ENCODE data around the gene BTD.

Gene BTD

DNA sequence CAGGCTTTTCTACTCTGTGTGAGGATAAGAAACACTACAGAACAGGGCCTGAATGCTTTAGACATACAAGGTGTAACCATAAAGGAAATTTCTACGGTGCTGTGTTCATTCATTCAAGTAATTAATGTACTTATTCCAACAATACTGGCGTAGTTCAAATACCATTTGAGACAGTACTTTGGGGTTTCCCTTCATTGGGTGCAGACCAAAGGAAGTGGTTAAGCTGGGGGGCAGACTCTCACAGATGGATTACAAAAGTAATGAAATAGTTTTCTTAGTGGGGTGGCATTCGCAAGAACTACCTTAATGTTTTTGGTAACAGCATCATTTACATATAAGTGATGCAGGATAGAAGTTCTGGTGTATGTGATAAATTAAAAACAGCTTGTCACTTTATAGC lies 65.9 kb downstream of the BTD start:
- peak; percentile 45 for DNase-seq (ENCODE audit: low spot score)

DNA sequence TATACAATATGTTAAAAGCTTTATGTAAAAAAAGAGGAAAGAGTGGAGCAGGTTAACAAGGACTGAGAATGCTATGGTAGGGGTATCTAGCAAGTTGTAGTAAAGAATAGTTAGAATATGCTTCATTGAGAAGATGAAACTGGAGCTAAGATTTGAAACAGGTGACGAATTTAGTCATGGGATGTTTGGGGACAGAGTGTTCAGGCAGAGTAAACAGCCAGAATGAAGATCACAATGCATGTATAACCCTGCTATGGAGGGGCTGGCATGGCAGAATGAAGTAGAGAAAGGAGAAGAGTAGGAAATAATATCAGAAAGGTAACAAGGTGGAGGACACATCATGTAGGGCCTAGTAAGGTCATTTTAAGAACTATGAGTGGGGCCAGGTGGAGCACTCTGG lies 72.0 kb downstream of the BTD start:
- no peak for DNase-seq (ENCODE audit: low spot score)

GRCh38 chr3:15676259-15676658 lies 74.7 kb downstream of the BTD start:
- no peak for DNase-seq (ENCODE audit: low spot score)

- DNase-seq (ENCODE audit: low spot score) = no peak
These were observed 77.8 kb downstream of the BTD start for GRCh38 chr3:15679306-15679705.

DNA sequence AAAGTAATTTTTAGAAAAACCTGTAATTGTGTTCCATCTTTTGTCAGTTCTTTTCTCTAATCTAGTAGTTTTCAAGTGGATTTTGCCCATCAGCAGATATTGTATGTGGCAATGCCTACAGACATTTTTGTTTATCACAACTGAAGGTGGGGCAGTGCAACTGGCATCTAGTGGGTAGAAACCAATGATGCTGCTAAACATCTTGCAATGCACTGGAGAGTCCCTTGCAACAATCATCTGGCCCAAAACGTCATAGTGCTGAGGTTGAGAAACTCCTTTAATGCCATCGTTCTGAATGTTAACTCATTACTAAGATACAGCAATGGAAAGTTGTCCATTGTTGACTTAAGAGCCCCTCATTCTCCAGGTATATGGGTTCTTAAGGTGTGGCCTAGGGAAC lies 80.1 kb downstream of the BTD start:
- DNase-seq (ENCODE audit: low spot score) = no peak

DNA sequence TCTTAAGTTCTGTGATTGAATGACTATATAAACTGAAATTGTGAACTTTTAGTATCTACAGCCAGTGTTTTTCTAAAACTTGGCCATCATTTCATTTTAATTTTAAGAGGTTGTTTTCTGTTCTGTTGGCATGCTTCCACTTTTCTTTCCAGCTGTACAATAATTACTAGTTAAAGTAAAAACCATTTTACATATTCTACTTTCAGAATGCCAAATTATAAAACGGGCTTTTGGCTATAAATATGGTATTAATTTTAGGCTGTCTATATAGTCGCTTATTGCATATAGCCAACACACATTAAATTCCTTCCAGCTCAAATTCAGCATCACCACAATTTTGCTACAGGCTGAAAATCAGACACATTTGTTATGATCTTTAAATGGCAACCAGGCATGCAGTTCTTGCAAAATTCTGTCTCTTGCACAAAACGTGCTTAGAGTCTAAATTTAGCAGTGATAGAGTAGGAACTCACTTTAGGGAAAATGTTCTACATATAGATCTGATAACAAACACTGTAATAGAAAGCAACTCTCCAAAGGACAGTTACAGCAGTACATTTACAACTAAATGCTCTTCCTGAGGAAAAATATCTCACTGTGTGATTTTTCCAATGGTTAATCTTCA lies 81.1 kb downstream of the BTD start:
- DNase-seq (ENCODE audit: low spot score) = no peak

DNA sequence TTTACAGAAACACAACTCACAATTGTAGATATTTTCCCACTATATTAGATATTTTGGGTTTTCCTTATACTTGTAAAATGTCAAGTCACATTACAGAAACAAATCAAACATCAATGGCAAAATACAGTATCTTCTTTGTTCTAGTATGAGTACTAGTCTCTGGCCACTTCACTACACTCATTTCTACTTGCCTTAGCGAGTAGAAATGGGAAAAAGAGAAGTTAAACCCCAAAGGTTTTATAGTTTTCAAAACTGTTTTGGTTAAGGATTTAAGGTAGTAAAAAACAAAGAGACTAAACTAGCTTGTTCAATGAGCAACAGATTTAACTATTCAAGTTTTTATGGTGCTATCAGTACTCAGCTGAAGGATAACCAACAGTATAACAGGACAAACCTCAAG lies 81.7 kb downstream of the BTD start:
- no peak for DNase-seq (ENCODE audit: low spot score)

GRCh38 chr3:15685927-15686326 lies 84.4 kb downstream of the BTD start:
- DNase-seq (ENCODE audit: low spot score) = no peak

DNA sequence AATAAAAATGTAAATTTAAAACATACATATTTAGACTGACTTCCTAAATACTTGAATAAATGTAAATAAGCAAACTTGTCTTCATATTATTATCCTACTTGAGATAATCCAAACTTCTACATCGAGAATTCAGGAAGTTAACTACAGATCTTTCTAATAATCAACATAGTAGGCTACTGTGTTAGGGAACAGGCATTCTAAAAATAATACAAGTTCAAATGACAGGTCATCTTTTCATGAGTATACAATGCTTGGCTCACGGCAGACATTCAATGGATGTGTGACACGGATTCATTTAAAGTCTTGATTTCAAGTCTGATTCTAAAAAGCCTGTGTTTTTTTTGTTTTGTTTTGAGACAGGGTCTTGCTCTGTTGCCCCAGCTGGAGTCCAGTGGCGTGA lies 88.7 kb downstream of the BTD start:
- no peak for DNase-seq (ENCODE audit: low spot score)

DNA sequence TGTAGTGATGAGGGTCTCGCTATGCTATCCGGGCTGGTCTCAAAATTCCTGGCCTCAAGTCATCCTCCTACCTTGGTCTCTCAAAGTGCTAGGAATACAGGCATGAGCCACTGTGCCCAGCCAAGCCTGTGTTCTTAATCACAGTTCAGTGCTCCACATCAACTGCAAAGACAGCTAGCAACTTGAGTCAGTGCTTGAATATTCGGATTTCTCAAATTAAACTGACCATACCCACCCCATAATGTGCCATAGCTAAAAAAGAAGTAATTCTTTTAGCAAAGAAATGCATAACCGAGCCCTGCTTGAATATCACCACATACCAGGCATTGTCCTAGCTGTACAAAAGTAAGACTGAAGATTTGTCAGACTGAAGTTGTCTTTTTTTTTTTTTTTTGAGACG lies 89.2 kb downstream of the BTD start:
- no peak for DNase-seq (ENCODE audit: low spot score)

DNA sequence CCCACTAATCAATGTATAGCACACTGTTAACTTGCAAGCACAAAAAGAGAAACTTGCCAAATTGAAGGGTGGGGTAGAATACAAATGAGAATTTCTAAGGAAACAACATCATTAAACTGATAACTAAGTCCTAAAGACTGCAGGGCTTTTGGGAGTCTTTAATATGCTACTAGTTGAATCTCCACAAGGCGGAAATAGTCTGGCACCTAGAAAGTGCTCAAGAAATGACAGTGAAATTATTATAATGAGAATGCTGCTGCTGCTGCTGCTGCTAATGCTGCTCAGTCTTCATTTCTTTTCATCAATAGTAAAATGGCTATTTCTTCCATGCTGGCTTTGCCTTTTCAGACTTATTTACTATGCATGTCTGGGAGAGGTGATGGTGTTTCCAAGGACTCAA lies 91.8 kb downstream of the BTD start:
- no peak for DNase-seq (ENCODE audit: low spot score)

DNA sequence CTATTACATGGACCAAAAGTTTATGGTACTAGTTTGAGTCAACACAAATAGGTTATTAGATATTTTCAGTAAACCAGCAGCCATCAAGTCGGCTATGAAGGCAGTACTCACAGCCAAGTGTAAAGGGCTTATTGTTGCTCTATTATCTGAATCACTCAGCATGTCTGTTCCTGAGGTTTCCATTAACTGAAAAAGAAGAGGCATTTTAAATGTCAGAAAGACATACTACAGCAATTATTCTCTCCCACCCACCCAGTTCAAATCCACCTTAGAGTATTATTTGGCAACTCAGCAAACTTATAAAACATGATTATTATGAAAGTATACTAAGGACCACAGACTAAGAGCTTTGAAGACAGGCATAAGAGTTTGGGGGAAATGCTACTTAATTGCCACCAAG lies 93.1 kb downstream of the BTD start:
- no peak for DNase-seq (ENCODE audit: low spot score)
